T-helper 17 cell (primary cell): ENCODE results near the gene ORAI3. TPM values are rescaled to one million over a fixed set of nuclear protein-coding genes. Genes with fewer than 3 reads are reported as not detected.

Experiments used
- ATAC-seq: fragments of 150-1000 bp; cut with Tn5 transposase; 2 replicates; pipeline ENCODE4 v1.10.0; 2021; ENCODE audit warnings: mild to moderate bottlenecking, moderate library complexity
- DNase-seq, 3 donors: peaks; one replicate each; pipeline versions ENCODE4 v3.0.0 to v3.0.0-alpha.2; 2020 to 2021
- H3K9me3 ChIP-seq: one replicate; pipeline ENCODE4 v1.7.0; 2013; ENCODE audit warnings: low read length, mild to moderate bottlenecking; ENCODE audit not compliant: control insufficient read depth, poor library complexity, severe bottlenecking
- H3K27ac Mint-ChIP-seq: one replicate; pipeline ENCODE4 v1.8.0; 2022; ENCODE audit warnings: mild to moderate bottlenecking, moderate library complexity, mixed read lengths
- H3K27me3 Mint-ChIP-seq: one replicate; pipeline ENCODE4 v1.8.0; 2022; ENCODE audit warnings: mixed read lengths
- H3K36me3 Mint-ChIP-seq: one replicate; pipeline ENCODE4 v1.8.0; 2022; ENCODE audit warnings: low read depth, mixed read lengths
- H3K4me1 Mint-ChIP-seq: one replicate; pipeline ENCODE4 v1.8.0; 2022; ENCODE audit warnings: mild to moderate bottlenecking, mixed read lengths
- H3K4me3 Mint-ChIP-seq: one replicate; pipeline ENCODE4 v1.8.0; 2022; ENCODE audit warnings: mild to moderate bottlenecking, moderate library complexity, mixed read lengths
- total RNA-seq, 4 donors: library from RNA in 2 of 4; stranded (reverse) in 2 of 4; gene quantifications; one replicate each; pipeline ENCODE4 v1.2.3 and lab custom pipeline; 2022 to 2026

The ORAI3 gene
- total RNA-seq, 2 donors from 2014 or later: 6.4 to 7.5 TPM

- DNase-seq: no peak
- no peaks in the 10 kb centered on the region for H3K36me3 Mint-ChIP-seq
- no peaks in the 10 kb centered on the region for H3K4me1 Mint-ChIP-seq
- no peaks in the 10 kb centered on the region for H3K9me3 ChIP-seq
- H3K4me3 Mint-ChIP-seq: no peak overlapping the region
- no peak overlapping the region for H3K27ac Mint-ChIP-seq
- no peaks in the 10 kb centered on the region for H3K27me3 Mint-ChIP-seq
- no peak for ATAC-seq
These were observed 34.0 kb upstream of the ORAI3 start for GRCh38 chr16:30914830-30915229.

- H3K4me3 Mint-ChIP-seq: no peak overlapping the region
- peaks cover 11% of the 10 kb centered on the region for H3K4me1 Mint-ChIP-seq
- H3K9me3 ChIP-seq: no peaks in the 10 kb centered on the region
- ATAC-seq: no peak
- H3K27ac Mint-ChIP-seq: no peak overlapping the region
- no peak for DNase-seq
- H3K36me3 Mint-ChIP-seq: no peaks in the 10 kb centered on the region
- H3K27me3 Mint-ChIP-seq: no peaks in the 10 kb centered on the region
These were observed 30.3 kb upstream of the ORAI3 start for GRCh38 chr16:30918614-30919013.

- DNase-seq (no peak), ATAC-seq (no peak)
- peak overlapping the region; percentile 98 for H3K27ac Mint-ChIP-seq
These were observed 28.0 kb upstream of the ORAI3 start for GRCh38 chr16:30920891-30921290.

DNA sequence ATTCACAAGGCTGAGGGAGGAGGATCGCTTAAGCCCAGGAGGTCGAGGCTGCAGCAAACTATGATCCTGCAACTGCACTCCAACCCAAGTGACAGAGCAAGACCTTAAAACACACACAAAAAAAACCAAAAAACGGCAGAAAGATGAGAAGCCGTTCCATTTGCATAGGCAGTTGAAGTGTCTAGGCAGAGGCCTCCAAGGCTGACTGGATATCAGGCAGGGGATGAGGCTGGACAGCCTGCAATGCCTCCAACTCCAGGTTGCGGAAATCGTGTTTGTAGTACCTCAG is 27.5 kb upstream of the ORAI3 start:
- Mint-ChIP-seq H3K4me3 (peak overlapping the region; percentile 99), H3K27me3 (no peaks in the 10 kb centered on the region), H3K4me1 (peaks cover 25% of the 10 kb centered on the region), H3K36me3 (no peaks in the 10 kb centered on the region), H3K27ac (peak overlapping the region; percentile 98)
- no peak for ATAC-seq
- no peak for DNase-seq
- H3K9me3 ChIP-seq: no peaks in the 10 kb centered on the region

More at GRCh38 chr16:30920891-30921290, 28.0 kb upstream of the ORAI3 start:
- H3K4me3 Mint-ChIP-seq: peak overlapping the region; percentile 47
- no peaks in the 10 kb centered on the region for H3K9me3 ChIP-seq
- no peaks in the 10 kb centered on the region for H3K36me3 Mint-ChIP-seq
- H3K4me1 Mint-ChIP-seq: peaks cover 20% of the 10 kb centered on the region
- H3K27me3 Mint-ChIP-seq: no peaks in the 10 kb centered on the region

DNA sequence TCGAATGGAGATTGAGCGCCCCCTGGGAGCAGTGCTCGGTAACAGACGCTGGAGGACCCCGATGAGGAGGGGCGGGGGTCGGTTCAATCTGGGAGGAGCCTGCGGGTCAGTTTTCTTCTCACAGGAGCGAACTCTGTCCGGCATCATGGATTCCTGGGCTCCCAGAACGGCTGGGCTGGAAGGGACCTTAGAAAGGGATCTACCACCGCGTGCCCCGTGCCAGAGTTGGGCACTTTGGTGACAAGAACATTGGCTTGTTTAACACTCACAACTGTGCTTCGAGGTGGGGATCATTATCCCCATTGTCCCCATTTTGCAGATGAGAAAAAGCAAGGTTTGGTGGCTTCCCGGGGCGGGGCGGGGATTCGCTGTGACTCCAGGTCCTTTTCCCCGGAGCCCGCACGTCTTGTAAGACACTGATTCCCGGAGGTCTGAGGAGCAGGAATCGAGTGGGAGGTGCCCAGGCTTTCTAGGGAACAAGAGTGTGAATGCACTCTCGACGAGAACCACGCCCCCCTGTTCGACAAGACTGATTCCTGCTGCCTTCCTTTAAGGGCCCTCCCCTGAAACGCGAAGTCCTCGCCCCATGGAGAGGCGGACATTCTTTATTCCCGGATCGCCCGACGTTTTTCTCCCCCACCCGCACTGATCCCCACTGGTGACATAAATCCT is 27.0 kb upstream of the ORAI3 start:
- Mint-ChIP-seq H3K27me3 (no peaks in the 10 kb centered on the region), H3K4me3 (peak overlapping the region; percentile 99), H3K27ac (peak overlapping the region; percentile 98), H3K4me1 (peaks cover 29% of the 10 kb centered on the region), H3K36me3 (no peaks in the 10 kb centered on the region)
- no peaks in the 10 kb centered on the region for H3K9me3 ChIP-seq
- ATAC-seq (no peak), DNase-seq (peak; percentile 78 to 83 (median 79))

GRCh38 chr16:30922420-30922959 is 26.4 kb upstream of the ORAI3 start:
- Mint-ChIP-seq H3K4me1 (peaks cover 29% of the 10 kb centered on the region), H3K27ac (peak overlapping the region; percentile 98), H3K36me3 (no peaks in the 10 kb centered on the region), H3K27me3 (no peaks in the 10 kb centered on the region), H3K4me3 (peak overlapping the region; percentile 99)
- ATAC-seq: peak; percentile 81
- peak; percentile 97 to 99 (median 97) for DNase-seq
- H3K9me3 ChIP-seq: no peaks in the 10 kb centered on the region

- no peaks in the 10 kb centered on the region for H3K9me3 ChIP-seq
- DNase-seq: peak; percentile 89 to 94 (median 91)
- ATAC-seq: peak; percentile 74
- no peaks in the 10 kb centered on the region for H3K36me3 Mint-ChIP-seq
- no peaks in the 10 kb centered on the region for H3K27me3 Mint-ChIP-seq
- peaks cover 29% of the 10 kb centered on the region for H3K4me1 Mint-ChIP-seq
- peak overlapping the region; percentile 99 for H3K4me3 Mint-ChIP-seq
- H3K27ac Mint-ChIP-seq: peak overlapping the region; percentile 98
These were observed 25.8 kb upstream of the ORAI3 start for GRCh38 chr16:30922960-30923535.

DNA sequence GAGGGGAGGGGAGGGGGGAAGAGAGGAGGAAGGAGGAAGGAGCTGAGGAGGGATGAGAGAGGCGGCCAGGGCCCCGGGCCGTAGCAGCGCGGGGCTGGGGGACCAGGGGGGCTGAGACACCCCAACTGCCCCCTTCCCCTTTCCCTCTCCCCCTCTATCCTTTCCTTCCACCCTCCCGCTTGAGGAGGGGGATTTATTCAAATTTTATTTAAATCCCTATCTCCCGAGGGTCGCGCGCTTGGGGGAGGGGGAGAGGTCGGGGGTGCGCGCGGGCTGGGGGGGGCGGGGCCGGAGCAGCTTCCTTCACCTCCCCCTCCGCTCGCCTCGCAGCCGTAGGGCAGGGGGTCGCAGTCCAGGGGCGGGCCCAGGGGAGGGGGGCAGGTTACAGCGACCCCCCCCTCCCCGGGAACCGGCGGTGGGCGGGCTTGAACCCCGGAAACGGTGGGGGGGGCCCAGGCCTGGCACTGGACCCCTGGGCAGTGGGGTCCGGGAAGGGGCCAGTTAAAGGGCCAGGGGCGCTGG is 25.3 kb upstream of the ORAI3 start, which contains the start of gene FBXL19:
Gene FBXL19 (plus strand): TSS at position 19 of the 522 bp plus-strand sequence. CDS start 2,183 bp downstream, outside the sequence.
- DNase-seq: no peak
- Mint-ChIP-seq H3K27ac (peak within 1 kb of the TSS; percentile 98), H3K27me3 (no peaks in the 10 kb centered on the region), H3K4me3 (peak within 1 kb of the TSS; percentile 99), H3K36me3 (no peaks in the 10 kb centered on the region), H3K4me1 (peaks cover 29% of the 10 kb centered on the region)
- no peaks in the 10 kb centered on the region for H3K9me3 ChIP-seq
- ATAC-seq: no peak

DNA sequence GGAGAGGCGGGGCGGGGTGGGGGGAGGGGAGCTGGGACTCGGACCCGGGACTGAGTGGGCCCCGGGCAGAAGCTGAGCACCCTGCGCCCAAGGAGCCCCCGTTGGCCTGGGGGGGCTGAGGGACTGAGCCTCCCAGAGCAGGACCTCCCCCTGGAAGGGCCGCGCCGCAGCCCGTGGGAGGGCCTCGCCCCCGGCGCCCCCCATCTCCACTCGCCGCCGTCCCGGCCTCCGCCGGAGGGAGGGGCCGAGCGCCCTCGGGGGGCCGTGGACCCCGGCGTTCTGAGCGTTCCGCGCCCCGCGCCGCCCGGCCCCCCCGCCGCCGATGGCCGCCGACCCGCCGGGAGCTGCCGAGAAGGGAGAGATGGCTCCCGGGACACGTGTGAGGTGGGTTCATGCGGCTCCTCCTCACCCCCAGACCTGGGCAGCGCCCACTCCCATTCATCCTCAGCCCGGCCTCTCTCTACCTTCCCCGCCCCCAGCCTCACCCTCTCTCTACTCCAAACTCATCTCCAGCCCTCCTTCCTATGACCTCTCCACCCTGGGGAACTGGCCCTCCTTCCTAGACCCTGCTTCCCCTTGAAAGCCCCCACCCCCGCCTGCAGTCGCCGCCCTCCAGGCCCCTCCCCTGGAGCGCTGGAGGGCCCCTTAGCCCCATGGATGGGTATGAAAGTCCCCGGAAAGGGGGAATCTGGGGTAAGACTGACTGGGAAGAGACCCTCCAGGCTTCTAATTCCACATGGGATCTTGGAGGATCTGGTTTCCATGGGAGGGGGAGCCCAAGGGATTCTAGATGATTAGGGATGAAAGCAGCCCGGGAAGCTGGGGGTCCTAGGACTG is 24.6 kb upstream of the ORAI3 start:
- ATAC-seq: no peak
- H3K4me1 Mint-ChIP-seq: peaks cover 29% of the 10 kb centered on the region
- H3K4me3 Mint-ChIP-seq: peak overlapping the region; percentile 83
- H3K36me3 Mint-ChIP-seq: no peaks in the 10 kb centered on the region
- DNase-seq: no peak
- no peaks in the 10 kb centered on the region for H3K27me3 Mint-ChIP-seq
- peak overlapping the region; percentile 54 for H3K27ac Mint-ChIP-seq
- H3K9me3 ChIP-seq: no peaks in the 10 kb centered on the region

GRCh38 chr16:30924913-30925631 is 23.8 kb upstream of the ORAI3 start:
- peak overlapping the region; percentile 83 for H3K4me3 Mint-ChIP-seq
- no peaks in the 10 kb centered on the region for H3K27me3 Mint-ChIP-seq
- DNase-seq (no peak), ATAC-seq (no peak)
- no peaks in the 10 kb centered on the region for H3K36me3 Mint-ChIP-seq
- H3K27ac Mint-ChIP-seq: peak overlapping the region; percentile 54
- peaks cover 29% of the 10 kb centered on the region for H3K4me1 Mint-ChIP-seq
- H3K9me3 ChIP-seq: no peaks in the 10 kb centered on the region

- Mint-ChIP-seq H3K36me3 (no peaks in the 10 kb centered on the region), H3K4me3 (peak overlapping the region; percentile 28), H3K4me1 (peaks cover 29% of the 10 kb centered on the region), H3K27me3 (no peaks in the 10 kb centered on the region), H3K27ac (peak overlapping the region; percentile 83)
- ATAC-seq (no peak), DNase-seq (no peak)
- no peaks in the 10 kb centered on the region for H3K9me3 ChIP-seq
These were observed 23.3 kb upstream of the ORAI3 start for GRCh38 chr16:30925632-30925987.

DNA sequence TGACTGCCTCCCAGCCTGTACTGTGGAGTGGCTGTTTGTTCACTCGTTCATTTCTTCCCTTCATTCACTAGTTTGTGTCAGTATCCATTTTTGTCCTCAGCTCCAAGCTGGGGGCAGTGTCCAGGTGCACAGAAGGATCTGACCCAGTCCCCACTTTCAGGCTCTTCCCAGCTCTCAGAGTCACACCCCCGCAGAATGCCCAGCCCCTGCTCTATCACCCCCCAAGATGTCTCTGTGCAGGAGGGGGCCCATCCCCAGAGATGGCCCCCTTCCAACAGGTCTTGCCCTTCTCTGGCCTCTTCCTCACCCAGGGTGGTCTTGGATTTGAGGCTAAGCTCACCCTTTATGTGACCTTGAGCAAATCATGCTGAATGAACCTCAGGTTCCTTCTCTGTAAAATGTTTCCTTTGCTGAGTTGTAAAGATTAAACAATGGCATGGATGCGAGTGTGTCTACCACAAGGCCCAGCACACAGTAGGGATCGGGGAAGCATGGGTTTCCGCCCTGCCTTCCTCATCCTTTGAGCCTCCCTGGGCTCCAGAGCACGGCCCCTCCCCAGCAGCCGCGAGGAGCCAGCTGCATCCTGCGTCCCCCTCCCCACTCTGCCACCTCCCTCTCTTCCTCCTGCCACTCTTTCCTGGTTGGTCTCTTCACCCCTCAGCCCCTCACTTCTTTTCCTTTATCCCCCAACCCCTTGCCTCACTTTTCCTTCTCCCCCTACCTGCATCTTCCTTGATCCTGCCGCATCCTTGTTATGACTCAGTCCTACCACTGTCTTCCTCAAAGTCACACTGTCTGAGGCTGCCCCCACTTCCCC is 22.7 kb upstream of the ORAI3 start:
- peak overlapping the region; percentile 53 for H3K4me3 Mint-ChIP-seq
- no peaks in the 10 kb centered on the region for H3K27me3 Mint-ChIP-seq
- H3K4me1 Mint-ChIP-seq: peaks cover 32% of the 10 kb centered on the region
- DNase-seq: no peak
- peak overlapping the region; percentile 83 for H3K27ac Mint-ChIP-seq
- ATAC-seq: no peak
- H3K9me3 ChIP-seq: no peaks in the 10 kb centered on the region
- H3K36me3 Mint-ChIP-seq: peaks cover 2% of the 10 kb centered on the region
